HEK293T (cell line): ENCODE data around the gene SYT2.

ENCODE experiments used
- CTCF ChIA-PET: fragments of 350-600 bp; formaldehyde crosslinking; extraction: SDS; loops from one replicate; lab custom pipeline; 2021; ENCODE audit warnings: antibody characterized with exemption, inconsistent platforms; lab: Yijun Ruan, JAX
- POLR2A ChIA-PET: fragments of 350-600 bp; formaldehyde crosslinking; extraction: SDS; loops from one replicate; lab custom pipeline; 2020; ENCODE audit warnings: antibody characterized with exemption, inconsistent platforms; lab: Yijun Ruan, JAX
- DNase-seq: peaks from one replicate; pipeline ENCODE4 v3.0.0; 2012; ENCODE audit warnings: mixed read lengths; ENCODE audit errors: extremely low spot score
- ARNT ChIP-seq: fragments of 450-650 bp; IDR thresholded peaks from 2 replicates; pipeline ENCODE4 v1.6.1; 2017; ENCODE audit warnings: mild to moderate bottlenecking
- BHLHE40 ChIP-seq: fragments of 450-650 bp; IDR thresholded peaks from 2 replicates; pipeline ENCODE4 v1.6.1; 2016; ENCODE audit warnings: mild to moderate bottlenecking, moderate library complexity, borderline replicate concordance
- CTBP1 ChIP-seq: fragments of 450-650 bp; IDR thresholded peaks from 2 replicates; pipeline ENCODE4 v1.6.1; 2016; ENCODE audit warnings: borderline replicate concordance
- ELF4 ChIP-seq: fragments of 450-650 bp; IDR thresholded peaks from 2 replicates; pipeline ENCODE4 v1.6.1; 2017; ENCODE audit warnings: antibody characterized with exemption
- FOXA1 ChIP-seq: fragments of 450-650 bp; IDR thresholded peaks from 2 replicates; pipeline ENCODE4 v1.6.1; 2016; ENCODE audit warnings: mild to moderate bottlenecking
- FOXK2 ChIP-seq: fragments of 450-650 bp; IDR thresholded peaks from 2 replicates; pipeline ENCODE4 v1.6.1; 2016; ENCODE audit warnings: mild to moderate bottlenecking
- FOXM1 ChIP-seq: fragments of 450-650 bp; IDR thresholded peaks from 2 replicates; pipeline ENCODE4 v1.6.1; 2017; ENCODE audit warnings: mild to moderate bottlenecking, borderline replicate concordance
- HDGF ChIP-seq: fragments of 450-650 bp; IDR thresholded peaks from 2 replicates; pipeline ENCODE4 v1.6.1; 2017; ENCODE audit warnings: antibody characterized with exemption, borderline replicate concordance
- L3MBTL2 ChIP-seq: fragments of 450-650 bp; conservative IDR thresholded peaks from 2 replicates; pipeline ENCODE4 v1.6.1; 2016; ENCODE audit warnings: mild to moderate bottlenecking
- LEF1 ChIP-seq: fragments of 450-650 bp; IDR thresholded peaks from 2 replicates; pipeline ENCODE4 v1.6.1; 2017; ENCODE audit warnings: mild to moderate bottlenecking, borderline replicate concordance
- NFRKB ChIP-seq: fragments of 450-650 bp; IDR thresholded peaks from 2 replicates; pipeline ENCODE4 v1.6.1; 2016; ENCODE audit warnings: mild to moderate bottlenecking, moderate library complexity
- SP1 ChIP-seq: fragments of 450-650 bp; IDR thresholded peaks from 2 replicates; pipeline ENCODE4 v1.6.1; 2017
- SUZ12 ChIP-seq: fragments of 450-650 bp; IDR thresholded peaks from 2 replicates; pipeline ENCODE4 v1.6.1; 2016; ENCODE audit warnings: mild to moderate bottlenecking
- TARDBP ChIP-seq: fragments of 450-650 bp; IDR thresholded peaks from 2 replicates; pipeline ENCODE4 v1.6.1; 2016
- ZNF384 ChIP-seq: fragments of 450-650 bp; IDR thresholded peaks from 2 replicates; pipeline ENCODE4 v1.6.1; 2016
- TF ChIP-seq, protein P1 (sequence below): fragments of 450-650 bp; IDR thresholded peaks from 2 replicates; pipeline ENCODE4 v1.6.1; 2016

SYT2 gene

GRCh38 chr1:202596638-202597037 is 113.6 kb downstream of the SYT2 start:
- CTCF ChIA-PET: no interaction called here

GRCh38 chr1:202593845-202594244 is 116.4 kb downstream of the SYT2 start:
- no peak for DNase-seq
- TF ChIP-seq BHLHE40 (no peak), SP1 (no peak), ZNF384 (no peak), TARDBP (no peak), CTBP1 (no peak), FOXM1 (no peak), L3MBTL2 (no peak), HDGF (no peak), ARNT (no peak), NFRKB (no peak), FOXK2 (no peak), FOXA1 (no peak), LEF1 (no peak), SUZ12 (no peak), ELF4 (no peak)
- TF ChIP-seq, protein P1, sequence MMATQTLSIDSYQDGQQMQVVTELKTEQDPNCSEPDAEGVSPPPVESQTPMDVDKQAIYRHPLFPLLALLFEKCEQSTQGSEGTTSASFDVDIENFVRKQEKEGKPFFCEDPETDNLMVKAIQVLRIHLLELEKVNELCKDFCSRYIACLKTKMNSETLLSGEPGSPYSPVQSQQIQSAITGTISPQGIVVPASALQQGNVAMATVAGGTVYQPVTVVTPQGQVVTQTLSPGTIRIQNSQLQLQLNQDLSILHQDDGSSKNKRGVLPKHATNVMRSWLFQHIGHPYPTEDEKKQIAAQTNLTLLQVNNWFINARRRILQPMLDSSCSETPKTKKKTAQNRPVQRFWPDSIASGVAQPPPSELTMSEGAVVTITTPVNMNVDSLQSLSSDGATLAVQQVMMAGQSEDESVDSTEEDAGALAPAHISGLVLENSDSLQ: no peak
- CTCF ChIA-PET: no interaction called here
- POLR2A ChIA-PET: no interaction called here

More at GRCh38 chr1:202596638-202597037, 113.6 kb downstream of the SYT2 start:
- POLR2A ChIA-PET: no interaction called here
- TF ChIP-seq ELF4 (no peak), LEF1 (no peak)
- DNase-seq: no peak

DNA sequence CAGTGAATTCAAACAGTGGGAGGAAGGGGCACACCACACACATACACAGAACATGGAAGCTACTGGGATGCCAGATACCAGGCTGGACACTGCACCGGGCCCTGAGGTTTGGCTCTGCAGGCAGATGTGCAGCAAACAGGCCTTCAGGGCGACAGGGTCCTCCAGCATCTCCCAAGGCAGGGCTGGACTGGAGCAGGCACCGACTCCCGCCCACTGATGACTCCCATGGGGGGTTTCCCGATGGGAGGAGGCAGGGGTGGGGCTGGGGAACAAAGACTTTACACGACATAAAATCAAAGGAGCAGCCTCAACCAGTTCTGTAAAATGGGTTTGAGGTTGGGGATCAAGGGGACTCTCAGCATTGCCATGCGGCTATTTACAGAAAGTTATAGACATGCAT is 118.1 kb downstream of the SYT2 start:
- no peak for TF ChIP-seq SUZ12
- TF ChIP-seq FOXK2: no peak
- TF ChIP-seq ARNT: no peak
- TF ChIP-seq NFRKB: no peak
- TF ChIP-seq ELF4: no peak
- POLR2A ChIA-PET: no interaction called here
- no peak for DNase-seq
- CTCF ChIA-PET: no interaction called here

DNA sequence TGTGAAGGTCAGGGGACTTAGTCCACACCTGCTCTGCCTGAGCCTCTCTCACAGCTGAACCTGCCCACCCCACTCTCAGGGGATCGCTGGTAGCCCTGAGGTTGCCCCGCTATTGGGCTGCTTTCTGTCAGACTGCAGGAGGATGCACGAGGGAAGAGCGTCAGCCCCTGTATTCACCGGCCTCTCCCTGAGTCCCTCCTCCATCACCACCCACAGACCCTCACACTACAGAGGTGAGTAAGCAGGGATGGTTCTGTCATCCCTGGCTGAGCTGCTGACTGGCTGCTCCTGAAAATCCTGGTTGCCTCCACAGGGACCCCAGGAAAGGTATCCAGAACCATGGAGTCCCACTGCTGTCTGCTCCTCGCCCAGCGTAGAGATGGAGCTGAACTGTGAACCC is 118.7 kb downstream of the SYT2 start:
- CTCF ChIA-PET: no interaction called here
- TF ChIP-seq NFRKB: no peak
- no peak for TF ChIP-seq L3MBTL2
- TF ChIP-seq HDGF: no peak
- no peak for DNase-seq
- POLR2A ChIA-PET: no interaction called here

DNA sequence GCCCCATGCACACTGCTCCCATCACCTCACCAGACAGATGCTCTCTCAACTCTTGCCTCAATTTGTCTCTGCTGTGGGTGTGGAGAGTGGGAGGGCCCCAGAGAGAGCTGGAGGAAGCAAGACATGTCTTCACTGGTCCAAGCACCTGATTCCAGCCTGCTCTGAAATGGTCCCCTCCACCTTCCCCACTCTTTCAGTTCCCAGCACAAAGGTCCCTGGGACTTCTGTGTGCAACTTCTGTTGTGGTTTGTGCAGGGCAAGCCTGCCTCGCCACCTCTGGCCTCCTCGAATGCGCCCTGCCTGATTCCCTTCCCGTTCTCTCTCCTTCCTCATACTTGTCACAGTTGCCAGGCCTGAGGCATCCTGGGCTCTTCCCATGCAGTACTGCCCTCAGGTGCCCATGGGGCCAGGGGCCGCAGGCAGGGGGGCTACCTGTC is 119.3 kb downstream of the SYT2 start:
- no peak for TF ChIP-seq FOXA1
- TF ChIP-seq NFRKB: no peak
- TF ChIP-seq L3MBTL2: no peak
- no peak for TF ChIP-seq LEF1
- no peak for TF ChIP-seq TARDBP
- TF ChIP-seq FOXM1: no peak
- TF ChIP-seq FOXK2: no peak
- TF ChIP-seq, protein P1: no peak
- TF ChIP-seq ZNF384: no peak
- no peak for TF ChIP-seq SUZ12
- no peak for TF ChIP-seq SP1
- TF ChIP-seq BHLHE40: no peak
- TF ChIP-seq CTBP1: no peak
- no peak for TF ChIP-seq ELF4
- ChIA-PET CTCF (no interaction called here), POLR2A (no interaction called here)
- DNase-seq: no peak

- ChIA-PET CTCF (interaction anchor here (0.6 to 1.5 kb wide), 2 partner anchors 10 to 13 kb away, joined by 3 to 4 read pairs; no protein-coding TSS in a partner anchor), POLR2A (no interaction called here)
- no peak for DNase-seq
- TF ChIP-seq TARDBP: no peak
- TF ChIP-seq SP1: no peak
- TF ChIP-seq L3MBTL2: no peak
- TF ChIP-seq ZNF384: no peak
- TF ChIP-seq ARNT: no peak
- no peak for TF ChIP-seq ELF4
- TF ChIP-seq NFRKB: no peak
Measured at GRCh38 chr1:202590126-202590525, 120.1 kb downstream of the SYT2 start.

DNA sequence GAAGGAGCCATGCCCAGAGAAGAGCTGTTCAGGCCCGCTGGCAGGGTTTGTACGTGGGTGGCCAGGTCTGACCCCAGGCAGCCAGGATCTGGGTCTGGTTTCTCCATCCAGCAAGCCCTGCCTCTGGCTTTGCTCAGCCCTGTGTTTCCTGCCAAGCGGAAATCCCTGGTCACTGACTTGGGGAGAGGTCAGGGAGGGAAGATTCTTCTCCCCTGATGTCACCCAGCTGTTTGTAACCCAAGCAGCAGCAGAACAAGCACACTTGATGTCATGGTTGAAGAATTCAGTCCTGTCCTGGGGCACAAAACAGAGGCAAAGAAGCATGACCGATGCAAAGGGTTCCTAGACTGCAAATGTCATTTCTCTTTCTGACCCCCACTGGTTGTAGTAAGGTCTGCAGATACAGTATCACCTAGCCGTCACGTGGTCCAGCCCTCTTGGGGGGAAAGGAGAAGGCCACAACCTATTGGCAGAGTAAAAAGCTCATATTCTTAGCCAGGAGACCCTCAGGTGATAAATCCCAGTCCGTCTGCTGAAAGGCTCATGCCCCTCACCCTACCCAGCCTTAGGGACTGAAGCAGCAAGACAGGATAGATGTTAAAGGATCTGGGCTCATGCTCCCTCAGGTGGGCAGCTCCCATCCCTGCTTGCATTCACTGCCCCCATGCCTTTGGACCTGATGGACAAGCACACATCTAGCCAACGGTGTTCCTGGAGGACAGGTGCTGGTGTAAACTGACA is 120.9 kb downstream of the SYT2 start:
- TF ChIP-seq ELF4 (no peak), HDGF (no peak), FOXK2 (no peak), ZNF384 (no peak), FOXA1 (no peak), L3MBTL2 (no peak), ARNT (no peak), LEF1 (no peak), NFRKB (no peak), SP1 (no peak), CTBP1 (no peak), BHLHE40 (no peak), FOXM1 (no peak), TARDBP (no peak), SUZ12 (no peak)
- TF ChIP-seq, protein P1: no peak
- DNase-seq: no peak
- POLR2A ChIA-PET: no interaction called here
- CTCF ChIA-PET: interaction anchor here (1.5 kb wide), 1 partner anchor 11 kb away, joined by 4 read pairs; no protein-coding TSS in a partner anchor
